Heart left ventricle (tissue), 16 donors: ENCODE results near the gene STX8. TPM values are rescaled to one million over a fixed set of nuclear protein-coding genes. Genes with fewer than 3 reads are reported as not detected.
A peak's percentile ranks its signal among the peaks of the same experiment; 100 is the strongest.

Experiments
- ATAC-seq, 4 donors: fragments of 200-7000 bp; cut with Tn5 transposase; one replicate each; pipeline ENCODE4 v1.9.1; 2020 to 2022; ENCODE audit warnings: moderate library complexity in 4 of 4, mild to moderate bottlenecking in 3 of 4, moderate number of reproducible peaks in 1 of 4
- DNase-seq, 5 donors: peaks; one replicate each; pipeline ENCODE4 v3.0.0-alpha.2; 2020
- H3K27ac ChIP-seq, 12 donors: fragments of 200-600 bp; sonication (generic) in 4 of 12; one replicate each; pipeline versions ENCODE4 v1.5.0 to v1.8.0; 2016 to 2022; ENCODE audit warnings: mild to moderate bottlenecking in 2 of 12
- H3K27me3 ChIP-seq, 9 donors: fragments of 200-600 bp; sonication (generic) in 2 of 9; one replicate each; pipeline versions ENCODE4 v1.5.1 to v1.8.0; 2016 to 2022; ENCODE audit warnings: mild to moderate bottlenecking in 3 of 9
- H3K36me3 ChIP-seq, 9 donors: fragments of 200-600 bp; sonication (generic) in 2 of 9; one replicate each; pipeline versions ENCODE4 v1.5.0 to v1.8.0; 2018 to 2022; ENCODE audit warnings: mild to moderate bottlenecking in 2 of 9
- H3K4me1 ChIP-seq, 12 donors: fragments of 200-600 bp; sonication (generic) in 4 of 12; one replicate each; pipeline versions ENCODE4 v1.5.0 to v1.8.0; 2016 to 2022; ENCODE audit warnings: mild to moderate bottlenecking in 3 of 12
- H3K4me3 ChIP-seq, 12 donors: fragments of 200-600 bp; sonication (generic) in 4 of 12; one replicate each; pipeline versions ENCODE4 v1.5.0 to v1.8.0; 2017 to 2022; ENCODE audit warnings: mild to moderate bottlenecking in 9 of 12, moderate library complexity in 4 of 12
- H3K9me3 ChIP-seq, 12 donors: fragments of 200-600 bp; sonication (generic) in 4 of 12; one replicate each; pipeline versions ENCODE4 v1.5.0 to v1.8.0; 2016 to 2022; ENCODE audit warnings: mild to moderate bottlenecking in 1 of 12
- CTCF ChIP-seq, 12 donors: fragments of 200-600 bp; sonication (generic) in 4 of 12; IDR thresholded peaks; one replicate each; pipeline versions ENCODE4 v1.5.0 to v1.8.0; 2018 to 2022; ENCODE audit warnings: antibody characterized with exemption in 12 of 12, mild to moderate bottlenecking in 5 of 12
- POLR2A ChIP-seq, 2 donors: fragments of 450-650 bp; IDR thresholded peaks; one replicate each; pipeline ENCODE4 v1.6.1; 2017; ENCODE audit warnings: antibody characterized with exemption in 2 of 2, mild to moderate bottlenecking in 2 of 2, moderate library complexity in 2 of 2
- WGBS, 4 donors: extraction: QIAGEN DNeasy Blood & Tissue Kit in 2 of 4; methylation state at CpG; one replicate each; pipeline versions ENCODE4 v1.1.5 to v1.1.7; 2013 to 2018; 5-methylcytosine and 5-hydroxymethylcytosine counted together
- intact Hi-C, 10 donors: fragments of 100-400 bp; cut with DNase I; formaldehyde crosslinking; loops; one replicate each; pipeline versions ENCODE4 v1.11.1 to v1.14.2; 2022
- polyA plus RNA-seq, 2 donors: library from polyadenylated mRNA; stranded (reverse); fragments of 200-250 nt; gene quantifications; one replicate each; pipeline ENCODE4 v1.2.3, GENCODE V29; 2013
- total RNA-seq, 9 donors: library from RNA; depleted of rRNA in 2 of 9; stranded (reverse); fragments of >200 nt in 2 of 9; fragmentation: NEBNext Ultra II Directional in 3 of 9; extraction: Animal tissue kit (Norgen Biotek cat#: 25700) in 3 of 9; gene quantifications; one replicate each; pipeline versions ENCODE4 v1.1.0 to v1.2.4, GENCODE V29; 2016 to 2023
- donor health status: ischemic (EF 13 %, LVEDD 7.1; RV severe dilation, severe dysfunction).
- donor health status: healthy with polysubstance abuse.
- donor health status: DM: no; HTN: yes; CAD: no.
- donor health status: DM: no; HTN: no; CAD: no.
- donor health status: ischemic (EF 25% LVEDD 6.9; RV normal size, moderate dysfunction).
- donor health status: ischemic (EF 25% LVEDD 5.7; RV mildly dilated, moderate dysfunction).
- donor health status: healthy.
- donor health status: DM: yes; HTN: yes; CAD: no.
- donor health status: ischemic (EF 35%, LVEDD 5.7; RV mildly dilated, moderate dysfunction).
- donor health status: nonischemic (EF 11% LVEDD 7.7; RV severe dilation, severe dysfunction).
- donor health status: DM: yes; HTN: yes; CAD: no.
- donor health status: PGD.
- donor health status: ischemic (EF 29% LVEDD 5.4; RV normal size, mild dysfunction).
- donor health status: nonischemic (EF 23%, LVEDD 6.1; RV moderate dilation, normal function).

STX8 gene
- total and polyA plus RNA-seq, 11 donors = 43.2 to 86.0 (median 62.3) TPM

GRCh38 chr17:9594065-9594464, 18.4 kb upstream of the STX8 start:
- WGBS, 4 donors = 66 to 78% (median 67%) methylated on average over 6 of the region's 6 CpGs
- no peaks in the 10 kb centered on the region for H3K36me3 ChIP-seq
- H3K4me3 ChIP-seq = no peak overlapping the region
- H3K9me3 ChIP-seq = no peaks in the 10 kb centered on the region
- ATAC-seq = no peak
- peaks cover 0 to 6% (median 0%) of the 10 kb centered on the region in 9 donors for H3K27me3 ChIP-seq
- H3K4me1 ChIP-seq = no peaks in the 10 kb centered on the region
- intact Hi-C loops = no loop called here
- TF ChIP-seq CTCF (IDR thresholded peaks at IDR 0.05) (no peak), POLR2A (IDR thresholded peaks at IDR 0.05) (no peak)
- DNase-seq = no peak
- H3K27ac ChIP-seq = no peak overlapping the region

- no peak overlapping the region for H3K27ac ChIP-seq
- WGBS, 4 donors = 87 to 93% (median 88%) methylated on average over 8 to 10 of the region's 10 CpGs
- H3K9me3 ChIP-seq = no peaks in the 10 kb centered on the region
- ATAC-seq = no peak
- H3K36me3 ChIP-seq = no peaks in the 10 kb centered on the region
- no peak for TF ChIP-seq CTCF (IDR thresholded peaks at IDR 0.05)
- TF ChIP-seq POLR2A (IDR thresholded peaks at IDR 0.05) = no peak
- no peak overlapping the region for H3K4me3 ChIP-seq
- intact Hi-C loops = no loop called here
- H3K27me3 ChIP-seq = no peaks in the 10 kb centered on the region
- no peak for DNase-seq
- no peaks in the 10 kb centered on the region for H3K4me1 ChIP-seq
Observed at GRCh38 chr17:9587969-9588656, 12.5 kb upstream of the STX8 start.

GRCh38 chr17:9577373-9577709, 1.7 kb upstream of the STX8 start:
- intact Hi-C loops = loop anchor here in 1 of 10 donors (10.0 kb wide), 1 partner anchor 147 kb away; no protein-coding TSS in a partner anchor
- Histone ChIP-seq H3K9me3 (no peaks in the 10 kb centered on the region), H3K27me3 (no peaks in the 10 kb centered on the region), H3K27ac (peak overlapping the region in 1 of 12 donors; percentile 57), H3K36me3 (no peaks in the 10 kb centered on the region), H3K4me1 (peaks cover 0 to 29% (median 16%) of the 10 kb centered on the region in 12 donors), H3K4me3 (peak overlapping the region in 9 of 12 donors; percentile 59 to 96 (median 77))
- DNase-seq = no peak
- ATAC-seq = no peak
- 6 to 14% (median 13%) methylated on average over 4 of the region's 4 CpGs for WGBS, 4 donors
- TF ChIP-seq CTCF (IDR thresholded peaks at IDR 0.05) = peak in 1 of 12 donors; percentile 59
- TF ChIP-seq POLR2A (IDR thresholded peaks at IDR 0.05) = no peak

- DNase-seq (peak; percentile 69 to 85 (median 82)), ATAC-seq (peak; percentile 78 to 90 (median 86))
- Histone ChIP-seq H3K27me3 (no peaks in the 10 kb centered on the region), H3K9me3 (no peaks in the 10 kb centered on the region), H3K27ac (peak within 1 kb of the TSS in 11 of 12 donors; percentile 41 to 81 (median 63)), H3K4me1 (peaks cover 0 to 29% (median 16%) of the 10 kb centered on the region in 12 donors), H3K36me3 (no peaks in the 10 kb centered on the region), H3K4me3 (peak within 1 kb of the TSS; percentile 59 to 99 (median 82))
- TF ChIP-seq POLR2A (IDR thresholded peaks at IDR 0.05) (no peak), CTCF (IDR thresholded peaks at IDR 0.05) (peak in 11 of 12 donors; percentile 50 to 82 (median 69))
- 3 to 8% (median 5%) methylated on average over 34 to 38 of the region's 38 CpGs for WGBS, 4 donors
- intact Hi-C loops = loop anchor here in 1 of 10 donors (10.0 kb wide), 1 partner anchor 148 kb away; no protein-coding TSS in a partner anchor
Observed at GRCh38 chr17:9576521-9577372, 1.1 kb upstream of the STX8 start, which contains the start of gene CFAP52. Gene CFAP52 (plus strand): TSS chr17:9576642. CDS start chr17:9576696, 54 bp downstream.
